NCI-H187 (cell line): ENCODE results near the gene ZNF746.
"Not testable (repeated sequence)": the region's sequence is repeated elsewhere in the genome, so short reads cannot be mapped to it uniquely, and the experiment has no call there.

Experiments
- DNase-seq, 2 experiments: peaks; one replicate each; lab custom pipeline; 2025; lab: John Stamatoyannopoulos, UW

Gene ZNF746

DNA sequence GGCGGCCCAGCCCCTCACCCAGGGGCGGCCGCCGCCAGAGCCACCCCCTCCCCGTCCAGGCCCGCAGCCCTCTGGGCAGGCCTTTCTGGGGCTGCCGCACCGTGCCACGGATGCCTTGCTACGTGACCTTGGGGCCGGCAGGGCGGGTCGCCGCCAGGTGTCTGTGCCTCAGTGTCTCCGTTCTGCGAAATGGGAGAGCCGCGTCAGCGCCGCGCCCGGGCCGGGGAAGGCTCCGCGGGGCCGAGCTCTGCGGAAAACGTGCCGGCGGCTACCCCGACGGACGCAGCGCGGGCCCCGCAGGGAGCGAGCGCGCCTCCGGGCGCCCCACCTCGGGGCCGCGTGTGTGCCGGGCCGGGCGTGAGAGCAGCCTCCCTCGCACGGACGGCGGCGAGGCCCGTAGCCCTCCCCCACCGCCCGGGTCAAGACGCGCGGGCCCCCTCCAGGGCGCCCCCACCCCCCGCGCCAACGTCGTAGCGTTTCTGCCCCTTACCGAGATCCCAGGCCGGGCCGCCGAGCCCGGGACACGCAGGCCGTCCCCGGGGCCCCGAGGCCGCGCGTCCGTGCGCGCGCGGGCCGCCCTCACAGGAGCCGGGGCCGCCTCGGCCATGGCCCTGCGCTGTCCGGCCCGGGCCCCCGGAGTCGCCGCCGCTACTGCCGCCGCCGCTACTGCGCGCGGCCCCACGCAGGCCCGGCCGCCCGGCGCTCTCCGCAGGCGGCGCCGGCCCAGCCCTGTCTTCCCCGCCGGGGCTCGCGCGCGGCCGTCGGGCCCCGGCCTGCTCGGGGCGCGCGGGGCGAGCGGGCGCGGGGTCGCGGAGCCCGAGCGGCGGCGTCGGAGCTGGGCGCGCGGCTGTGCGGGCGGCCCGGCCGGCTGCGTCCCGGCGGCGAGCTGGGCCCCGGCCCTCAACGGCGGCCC lies 37.8 kb downstream of the ZNF746 start:
- DNase-seq: no peak

DNA sequence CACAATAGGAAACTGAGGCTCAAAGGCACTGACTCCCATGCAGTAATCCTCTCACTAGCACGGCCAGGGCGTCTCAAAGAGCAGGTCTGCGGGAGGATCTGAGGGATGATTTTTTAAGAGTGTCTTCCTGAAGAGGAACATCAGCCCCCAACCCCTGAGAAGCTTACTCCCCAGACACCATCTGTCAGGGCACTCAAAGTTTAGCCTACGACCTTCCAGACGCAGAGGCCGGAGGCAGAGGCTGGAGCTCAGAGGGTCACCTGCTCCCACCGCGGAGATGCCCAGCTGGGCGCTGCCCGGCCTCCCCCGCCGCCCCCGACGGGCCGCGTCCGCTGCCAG lies 38.4 kb downstream of the ZNF746 start:
- no peak for DNase-seq

DNA sequence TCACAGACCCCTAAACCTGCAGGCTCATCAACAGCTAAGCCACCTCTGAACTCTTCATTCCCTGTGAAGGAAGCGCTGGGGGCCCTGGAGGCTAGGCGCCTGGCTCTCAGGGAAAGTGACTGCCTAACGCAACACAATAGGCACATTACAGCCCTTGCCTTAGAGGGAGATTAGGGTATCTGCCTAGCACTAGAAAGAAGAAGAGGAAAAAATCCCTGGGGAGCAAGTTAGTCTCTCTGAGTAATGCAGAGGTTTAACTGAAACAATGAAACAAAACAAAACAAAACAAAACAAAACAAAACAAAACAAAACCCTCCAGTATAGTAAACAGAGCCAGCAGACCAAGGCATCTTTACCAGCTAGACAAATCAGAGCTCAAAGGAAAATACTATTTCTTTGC lies 39.4 kb downstream of the ZNF746 start:
- no peak for DNase-seq

DNA sequence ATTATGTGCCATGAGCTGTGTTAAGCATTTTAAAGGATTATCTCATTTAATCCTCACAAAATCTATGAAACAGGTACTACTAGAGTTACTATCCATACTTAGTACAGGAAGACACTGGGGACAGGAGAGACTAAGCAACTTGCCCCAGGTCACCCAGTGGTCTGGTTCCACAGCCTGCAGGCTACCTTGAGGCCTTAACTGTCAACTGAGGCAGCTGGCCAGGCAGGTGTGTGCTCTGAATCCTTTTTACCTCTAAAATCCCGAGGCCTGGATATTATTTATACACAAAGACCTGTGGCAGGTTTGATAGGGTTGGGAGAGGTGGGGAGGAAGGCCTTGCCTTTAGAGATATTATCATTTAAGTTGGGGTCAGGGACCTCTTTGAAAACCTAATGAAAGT lies 39.8 kb downstream of the ZNF746 start:
- DNase-seq: no peak

DNA sequence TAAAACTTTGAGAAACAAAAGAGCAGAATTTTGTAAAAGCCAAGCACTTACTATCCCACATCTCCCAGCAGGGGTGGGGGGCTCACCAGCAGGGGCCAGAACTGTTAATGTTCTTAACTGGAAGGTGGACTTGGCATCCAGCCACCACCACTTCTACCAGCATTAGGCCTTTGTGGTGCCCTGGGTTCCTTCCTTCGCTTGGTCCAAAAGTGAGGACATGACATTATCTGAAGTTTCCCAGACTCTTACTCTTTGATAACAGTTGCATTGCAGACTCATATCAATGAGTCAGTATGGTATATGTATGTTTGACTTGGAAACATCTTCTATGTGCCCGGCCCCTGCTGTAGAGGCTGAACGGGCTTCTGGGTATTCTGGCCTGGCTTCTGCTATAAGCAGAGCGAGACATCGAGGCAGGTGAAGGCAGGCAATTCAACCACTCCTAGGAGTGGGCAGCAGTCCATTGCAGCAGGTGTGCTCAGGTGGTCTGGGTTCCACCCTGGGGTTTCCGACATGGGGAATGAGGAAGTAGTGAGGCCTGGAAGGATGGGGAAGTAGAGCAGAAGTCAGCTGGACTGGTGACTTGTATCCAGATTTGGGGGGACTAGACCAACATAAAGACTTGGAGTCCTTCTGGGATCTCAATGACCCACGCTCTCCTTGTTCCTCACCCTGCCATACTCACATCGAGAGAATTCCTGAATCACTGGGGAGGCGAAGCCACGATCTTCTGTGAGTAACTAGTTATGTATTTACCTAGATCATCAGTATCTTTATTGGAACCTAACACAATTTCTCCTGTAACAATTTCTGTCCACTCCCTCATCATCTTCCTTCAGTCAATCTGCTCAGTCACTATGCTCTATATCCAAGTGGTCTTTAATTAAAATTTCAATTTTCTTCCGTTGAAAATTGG lies 40.8 kb downstream of the ZNF746 start:
- no peak for DNase-seq

DNA sequence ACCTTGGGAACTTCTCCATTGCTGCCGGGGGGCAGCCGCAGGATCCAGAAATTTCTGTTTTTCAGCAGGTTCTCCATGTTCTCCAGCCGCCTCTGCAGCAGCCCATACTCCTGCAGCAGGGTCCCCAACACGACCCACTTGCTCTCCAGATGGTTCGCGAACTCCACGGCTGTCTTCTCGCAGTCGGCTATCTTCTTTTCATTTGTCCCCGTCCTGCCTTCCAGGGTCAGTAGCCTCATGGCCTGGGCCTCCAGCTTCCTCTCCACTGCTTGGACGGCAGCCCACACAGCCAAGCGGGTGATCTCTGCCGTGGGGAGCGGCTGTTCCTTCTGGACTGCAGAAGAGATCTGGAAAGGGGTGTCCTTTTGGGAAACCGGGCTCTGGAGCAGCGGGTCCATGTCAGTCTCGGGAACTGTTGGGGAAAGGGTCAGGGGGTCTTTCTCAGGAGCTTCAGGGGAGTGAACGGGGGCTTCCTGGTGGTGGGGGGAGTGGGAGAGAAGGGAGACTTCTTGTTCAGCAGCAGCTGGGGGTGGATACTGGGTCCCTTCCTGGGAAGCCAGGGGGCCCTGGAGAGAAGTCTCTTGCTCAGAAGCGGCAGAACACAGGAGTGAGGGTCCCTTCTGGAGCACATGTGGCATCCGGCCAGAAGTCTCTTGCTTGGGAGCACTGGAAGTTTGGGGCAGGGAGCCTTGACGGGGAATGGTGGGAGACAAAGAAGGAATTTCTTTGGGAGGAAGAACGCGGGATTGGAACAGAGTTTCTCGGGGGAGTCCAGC lies 42.2 kb downstream of the ZNF746 start:
- DNase-seq: no peak

DNA sequence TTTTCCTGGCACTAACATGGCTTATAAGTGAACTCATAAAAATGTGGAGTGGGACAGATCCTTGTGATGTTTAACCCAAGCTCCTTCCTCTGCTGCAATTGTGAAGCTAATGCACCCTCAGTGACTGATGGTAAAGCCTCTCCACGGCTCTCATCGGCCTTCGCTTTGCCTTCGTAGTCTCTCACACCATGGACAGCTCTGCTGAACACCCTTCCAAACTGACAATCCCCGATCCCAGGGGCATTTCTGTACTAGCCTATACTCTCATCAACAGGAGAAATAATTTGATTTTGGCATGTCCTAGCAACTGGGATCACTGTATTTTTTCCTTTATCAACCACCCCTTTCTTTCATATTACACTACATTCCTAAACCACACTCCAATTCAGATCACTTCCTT lies 42.9 kb downstream of the ZNF746 start:
- no peak for DNase-seq

DNA sequence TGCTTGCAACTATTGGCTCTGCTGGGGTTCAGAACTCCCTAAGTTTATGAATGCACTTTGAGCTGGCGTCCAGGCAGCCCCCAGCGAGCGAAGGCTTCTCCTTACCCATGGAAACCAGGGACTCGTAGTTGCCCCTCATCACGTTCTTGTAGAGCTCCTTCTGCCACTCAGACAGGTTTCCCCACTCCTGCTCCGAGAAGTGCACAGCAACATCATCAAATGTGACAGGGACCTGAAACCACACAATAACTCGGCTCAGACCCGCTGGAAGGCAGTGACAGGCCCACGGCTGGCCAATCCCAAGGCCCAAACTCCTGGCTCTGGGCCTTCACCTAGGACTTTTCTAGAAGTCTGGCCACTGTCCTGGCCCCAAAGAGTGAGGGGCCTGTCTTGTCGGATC lies 43.6 kb downstream of the ZNF746 start:
- no peak for DNase-seq

DNA sequence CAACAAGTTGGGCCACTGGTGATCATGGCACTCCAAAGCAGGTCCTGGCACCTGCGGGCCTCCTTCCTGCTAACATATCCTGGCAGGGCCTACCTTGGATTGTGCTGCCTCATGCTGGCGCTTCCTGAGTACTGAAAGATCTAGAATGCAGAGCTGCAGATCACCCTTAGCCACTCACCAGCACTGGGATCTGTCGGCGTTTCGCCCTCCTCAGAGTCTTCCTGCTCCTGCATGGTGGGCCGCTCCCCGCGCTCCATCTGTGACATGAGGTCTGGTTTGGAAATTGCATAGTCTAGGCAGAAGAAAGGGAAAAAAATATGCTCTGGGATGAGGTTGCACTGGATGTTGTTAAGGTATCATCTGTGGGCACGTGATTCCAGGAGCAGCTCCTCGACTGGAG lies 46.8 kb downstream of the ZNF746 start:
- no peak for DNase-seq

DNA sequence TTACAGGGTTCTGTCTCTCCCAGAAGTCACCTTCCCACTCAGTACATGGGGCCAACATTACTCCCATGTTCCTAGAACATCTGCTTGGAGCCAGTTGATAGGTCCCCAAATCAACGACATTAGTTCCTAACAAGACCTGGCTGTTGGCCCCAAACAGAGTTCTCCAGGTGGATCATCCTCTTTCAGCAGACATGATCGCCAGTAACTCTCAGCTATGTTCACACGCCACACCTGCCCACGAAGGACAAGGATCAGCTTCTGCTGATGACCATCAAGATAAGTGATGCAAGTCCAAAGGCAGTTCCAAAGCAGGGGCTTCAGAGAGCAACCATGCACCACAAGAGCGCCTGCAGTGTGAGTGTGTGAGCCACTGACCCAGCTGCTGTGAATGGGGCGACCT lies 47.7 kb downstream of the ZNF746 start:
- DNase-seq: no peak

DNA sequence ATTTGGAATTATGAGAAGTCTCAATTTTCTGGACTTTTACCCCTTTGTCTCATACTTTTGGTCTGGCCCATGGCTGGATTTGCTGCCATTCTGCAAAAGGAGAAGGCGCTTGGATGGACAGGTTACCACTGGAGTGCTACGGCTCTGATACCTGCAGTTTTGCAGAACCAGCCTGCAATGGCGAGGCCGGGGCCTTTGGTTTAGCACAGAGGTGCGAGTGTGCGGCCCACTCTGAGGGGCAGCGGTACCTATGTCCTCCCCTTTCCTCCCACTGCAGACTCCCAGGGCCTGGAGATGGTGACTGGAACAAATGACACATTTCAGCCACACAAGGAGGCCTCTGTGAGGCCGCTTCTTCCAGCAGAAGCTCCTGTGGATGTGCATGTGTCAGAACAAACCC lies 48.6 kb downstream of the ZNF746 start:
- DNase-seq: no peak

DNA sequence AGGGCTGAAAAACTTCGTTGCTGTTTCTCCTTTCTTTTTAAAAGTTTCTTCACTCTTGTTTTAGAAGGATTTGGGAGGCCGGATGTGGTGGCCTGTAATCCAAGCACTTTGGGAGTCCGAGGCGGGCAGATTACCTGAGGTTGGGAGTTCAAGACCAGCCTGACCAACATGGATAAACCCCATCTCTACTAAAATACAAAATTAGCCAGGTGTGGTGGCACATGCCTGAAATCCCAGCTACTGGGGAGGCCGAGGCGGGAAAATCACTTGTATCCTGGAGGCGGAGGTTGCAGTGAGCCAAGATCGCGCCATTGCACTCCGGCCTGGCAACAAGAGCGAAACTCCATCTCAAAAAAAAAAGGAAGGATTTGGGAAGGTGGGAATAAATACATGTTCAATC lies 51.6 kb downstream of the ZNF746 start:
- DNase-seq: not testable (repeated sequence)

DNA sequence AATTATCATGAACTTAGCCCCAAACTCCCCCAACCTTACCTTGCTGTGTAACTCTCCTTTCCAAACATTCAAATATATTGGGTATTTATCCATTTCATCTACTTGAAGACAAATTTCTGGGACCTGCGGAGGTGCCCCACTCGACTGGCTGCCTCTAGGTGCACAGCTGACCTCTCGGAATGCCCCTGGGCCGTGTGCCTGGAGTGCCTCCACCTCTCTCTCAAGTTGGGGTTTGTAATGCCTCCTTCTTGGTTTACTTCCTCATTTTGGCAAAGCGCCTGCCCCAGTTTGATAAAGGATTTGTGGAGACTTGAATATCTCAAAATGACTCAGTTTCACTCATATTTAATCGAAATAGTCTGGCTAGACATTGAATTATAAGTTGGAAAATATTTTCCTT lies 53.3 kb downstream of the ZNF746 start:
- no peak for DNase-seq

DNA sequence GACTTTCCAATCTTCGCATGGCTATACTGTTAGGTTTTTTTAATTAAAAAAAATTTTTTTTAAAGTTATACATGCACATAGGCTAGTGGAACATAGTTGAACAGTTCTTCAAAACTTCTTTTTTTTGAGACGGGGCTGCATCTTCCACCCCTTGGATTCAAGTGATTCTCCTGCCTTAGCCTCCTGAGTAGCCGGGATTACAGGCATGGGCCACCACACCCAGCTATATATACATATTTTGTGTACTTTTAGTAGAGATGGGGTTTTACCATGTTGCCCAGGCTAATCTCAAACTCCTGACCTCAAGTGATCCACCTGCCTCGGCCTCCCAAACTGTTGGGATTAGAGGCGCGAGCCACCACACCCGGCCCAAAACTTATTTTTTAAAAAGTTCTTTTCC lies 54.1 kb downstream of the ZNF746 start:
- no peak for DNase-seq

DNA sequence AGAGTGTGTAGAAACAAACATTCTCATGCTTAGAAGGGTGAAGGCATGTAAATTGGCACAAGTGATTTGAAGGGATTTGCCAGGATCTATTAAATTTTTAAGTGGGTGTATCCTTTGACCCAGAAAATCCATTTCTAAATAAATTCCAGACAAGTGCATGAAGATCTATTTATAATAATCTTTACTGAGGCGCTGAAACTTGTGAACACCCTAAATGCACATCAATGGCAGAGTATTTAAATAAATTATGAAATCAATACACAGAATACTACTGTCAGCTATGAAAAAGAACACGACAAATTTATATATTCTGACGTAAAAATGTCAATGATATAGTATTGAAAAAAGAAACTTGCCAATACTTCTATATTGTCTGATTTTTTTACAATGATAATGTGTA lies 54.7 kb downstream of the ZNF746 start:
- no peak for DNase-seq

DNA sequence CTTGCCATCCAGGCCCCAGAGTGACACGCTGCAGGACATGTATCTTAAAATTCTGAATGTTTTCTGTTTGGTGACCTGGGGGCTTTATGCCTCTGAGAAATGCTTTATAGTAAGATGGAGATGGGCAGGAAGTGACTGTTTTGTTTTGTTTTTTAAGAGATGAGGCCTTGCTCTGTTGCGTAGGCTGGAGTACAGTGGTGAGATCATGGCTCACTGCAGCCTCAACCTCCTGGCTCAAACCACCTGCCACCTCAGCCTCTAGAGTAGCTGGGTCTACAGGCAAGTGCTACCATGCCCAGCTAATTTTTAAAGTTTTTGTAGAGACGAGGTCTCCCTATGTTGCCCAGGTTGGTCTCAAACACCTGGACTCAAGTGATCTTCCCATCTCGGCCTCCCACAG lies 57.4 kb downstream of the ZNF746 start:
- DNase-seq: no peak

DNA sequence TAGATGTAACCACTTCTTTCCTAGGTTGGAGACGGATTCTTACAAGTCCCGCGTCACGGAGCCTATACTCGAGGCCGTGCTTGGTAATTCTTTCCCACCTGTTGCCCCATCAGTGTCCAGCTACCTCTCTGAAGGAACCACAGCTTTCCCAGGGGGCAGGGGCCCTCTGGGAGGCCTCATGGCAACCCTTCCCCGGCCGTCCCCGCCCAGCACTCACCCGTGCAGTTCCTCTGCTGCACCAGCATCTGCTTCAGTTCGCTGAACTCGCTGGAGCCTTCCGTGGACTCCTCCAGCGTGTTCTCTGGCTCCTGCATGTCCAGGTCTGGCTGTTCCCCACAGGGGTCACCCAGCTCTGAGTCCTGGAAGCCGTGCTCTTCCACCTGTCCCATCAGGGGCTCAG lies 61.3 kb downstream of the ZNF746 start:
- DNase-seq: no peak

DNA sequence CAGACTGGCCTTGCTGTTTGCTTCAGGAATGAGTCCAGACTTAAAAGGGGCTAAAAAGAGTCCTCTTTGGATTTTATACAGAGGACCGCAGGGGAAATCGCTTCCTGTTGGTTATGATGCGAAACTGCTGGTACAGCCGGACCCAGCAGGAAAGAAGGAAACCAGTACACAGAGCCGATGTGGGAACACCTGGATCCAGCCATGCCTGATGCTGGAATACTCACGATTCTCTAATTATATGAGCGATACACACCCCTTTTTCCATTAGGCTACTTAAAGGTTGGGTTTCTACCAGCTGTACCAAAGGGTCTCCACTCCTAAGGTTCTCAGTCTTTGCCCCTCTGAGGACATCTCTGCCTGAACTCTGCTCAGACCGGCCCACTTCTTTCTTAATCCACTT lies 64.5 kb downstream of the ZNF746 start:
- no peak for DNase-seq

DNA sequence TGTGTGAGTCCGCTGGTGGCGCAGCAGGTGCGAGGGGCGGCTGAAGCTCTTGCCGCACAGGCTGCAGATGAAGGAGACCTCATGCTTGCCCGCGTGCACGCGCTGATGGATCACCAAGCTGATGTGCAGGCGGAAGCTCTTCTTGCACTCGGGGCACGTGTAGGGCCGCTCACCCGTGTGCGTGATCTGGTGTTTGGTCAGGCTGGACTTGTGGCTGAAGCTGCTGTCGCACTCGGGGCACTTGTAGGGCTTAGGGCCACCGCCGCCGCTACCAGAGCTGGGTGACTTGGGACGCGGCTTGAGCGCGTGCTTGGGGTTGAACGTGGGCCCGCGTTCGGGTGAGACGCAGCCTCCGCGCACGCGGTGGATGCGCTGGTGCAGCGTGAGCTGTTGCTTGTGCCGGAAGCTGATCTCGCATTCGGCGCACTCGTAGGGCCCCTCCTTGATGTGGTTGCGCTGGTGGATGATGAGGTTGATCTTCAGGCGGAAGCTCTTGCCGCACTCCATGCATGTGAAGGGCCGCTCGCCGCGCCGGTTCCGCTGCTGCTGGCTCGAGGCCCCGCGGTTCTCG lies 65.4 kb downstream of the ZNF746 start:
- DNase-seq: no peak

DNA sequence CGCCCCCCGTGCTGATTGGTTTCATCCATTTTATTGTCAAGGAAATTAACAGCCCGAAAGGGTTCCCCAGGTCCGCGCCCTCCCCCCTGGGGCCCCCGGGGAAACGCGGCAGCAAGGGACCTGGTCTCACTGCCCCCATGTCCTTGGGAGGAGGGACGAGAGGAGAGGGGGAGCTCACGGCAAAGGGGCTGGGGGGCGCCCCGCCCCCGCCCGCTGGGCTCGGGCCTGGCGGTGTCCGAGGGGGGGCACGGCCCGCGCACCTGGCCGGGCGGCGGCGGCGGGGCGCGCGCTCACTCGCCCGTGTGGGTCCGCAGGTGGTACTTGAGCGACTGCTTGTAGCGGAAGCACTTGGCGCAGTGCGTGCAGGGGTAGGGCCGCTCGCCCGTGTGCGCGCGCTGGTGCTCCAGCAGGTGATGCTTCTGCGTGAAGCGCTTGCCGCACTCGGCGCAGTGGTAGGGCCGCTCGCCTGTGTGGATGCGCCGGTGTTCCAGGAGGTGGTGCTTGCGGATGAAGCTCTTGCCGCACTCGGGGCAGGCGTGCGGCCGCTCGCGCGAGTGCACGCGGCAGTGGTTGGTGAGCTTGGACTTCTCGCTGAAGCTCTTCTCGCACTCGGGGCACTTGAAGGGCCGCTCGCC lies 66.0 kb downstream of the ZNF746 start:
- no peak for DNase-seq

DNA sequence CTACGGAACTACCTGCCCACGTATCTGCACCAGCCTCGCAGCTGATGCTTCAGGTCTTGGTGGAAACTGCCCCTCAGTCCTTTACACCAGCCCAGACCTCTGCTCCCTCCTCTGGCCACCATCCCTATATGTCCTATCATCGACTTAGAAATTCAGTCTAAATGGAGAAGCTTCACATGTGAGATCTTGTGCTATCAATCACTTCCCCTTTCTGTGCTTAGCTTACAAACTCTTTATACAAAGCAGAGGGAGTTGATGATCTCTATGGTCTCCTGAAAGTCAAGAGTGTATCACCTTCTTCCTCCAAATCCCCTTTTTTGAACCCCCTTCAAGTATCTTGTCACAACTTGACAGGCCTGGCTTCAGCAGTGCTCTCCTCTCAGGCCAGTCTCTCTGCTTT lies 67.4 kb downstream of the ZNF746 start:
- no peak for DNase-seq

DNA sequence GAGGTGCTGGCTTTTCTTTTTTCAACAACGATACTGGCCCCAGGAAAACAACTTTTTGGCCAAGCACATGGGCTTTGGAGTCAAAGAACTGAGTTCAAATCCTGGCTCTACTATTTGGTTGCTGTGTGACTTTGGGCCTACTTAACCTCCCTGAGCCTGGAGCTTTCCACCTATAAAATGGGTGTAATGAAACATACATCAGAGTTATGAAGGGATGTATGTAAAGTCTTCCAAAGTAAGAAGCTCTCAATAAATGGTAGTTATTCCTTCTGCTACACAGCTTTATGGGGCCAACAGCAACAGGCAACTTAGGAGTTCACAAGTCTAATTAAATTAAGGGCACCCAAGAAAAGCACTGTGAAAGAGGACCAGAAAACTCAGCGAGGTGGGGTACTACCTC lies 69.7 kb downstream of the ZNF746 start:
- no peak for DNase-seq
